IMR-90 (cell line): ENCODE results near the gene OSBPL8. TPM values are rescaled to one million over a fixed set of nuclear protein-coding genes. Genes with fewer than 3 reads are reported as not detected.

Source experiments
- ATAC-seq: fragments of 200-7000 bp; cut with Tn5 transposase; 2 replicates; pipeline ENCODE4 v1.9.1; 2020; ENCODE audit warnings: low read depth, mild to moderate bottlenecking, moderate library complexity
- BruUV-seq: library from RNA; stranded (reverse); fragments of 400-500 nt; replicated peaks from 2 replicates; lab custom pipeline; 2021; lab: Mats Ljungman, UMichigan
- CTCF ChIA-PET: fragments of 300-600 bp; formaldehyde crosslinking; extraction: SDS; loops from one replicate; lab custom pipeline; 2021; ENCODE audit warnings: antibody characterized with exemption; lab: Yijun Ruan, JAX
- POLR2A ChIA-PET: fragments of 300-600 bp; sonication (Branson Sonifier 250); formaldehyde crosslinking; loops from one replicate; lab custom pipeline; 2022; ENCODE audit warnings: antibody characterized with exemption; ENCODE audit not compliant: unreplicated experiment; lab: Charles Lee
- DNase-seq: peaks from one replicate; pipeline ENCODE4 v3.0.0; 2013
- H2AFZ ChIP-seq: replicated peaks from 2 replicates; pipeline ENCODE3; 2013; ENCODE audit warnings: low read length, mild to moderate bottlenecking; ENCODE audit not compliant: poor library complexity
- H2AK5ac ChIP-seq: 2 replicates; pipeline ENCODE4 v1.6.1; 2013; ENCODE audit warnings: low read depth, low read length, inconsistent platforms
- H2AK9ac ChIP-seq: replicated peaks from 2 replicates; pipeline ENCODE3; 2013; ENCODE audit warnings: mild to moderate bottlenecking, low read depth, low read length, moderate library complexity; ENCODE audit not compliant: poor library complexity
- H2BK120ac ChIP-seq: 2 replicates; pipeline ENCODE4 v1.6.1; 2013; ENCODE audit warnings: low read depth, low read length, inconsistent platforms
- H2BK15ac ChIP-seq: 3 replicates; pipeline ENCODE4 v1.6.1; 2013; ENCODE audit warnings: low read depth, low read length, inconsistent platforms
- H2BK20ac ChIP-seq: 2 replicates; pipeline ENCODE4 v1.6.1; 2013; ENCODE audit warnings: low read depth, mild to moderate bottlenecking, inconsistent platforms, low read length, moderate library complexity
- H2BK5ac ChIP-seq: 2 replicates; pipeline ENCODE4 v1.6.1; 2013; ENCODE audit warnings: mild to moderate bottlenecking, low read depth, low read length, inconsistent platforms; ENCODE audit not compliant: poor library complexity, severe bottlenecking
- H3K14ac ChIP-seq: replicated peaks from 2 replicates; pipeline ENCODE4 v1.6.1; 2013; ENCODE audit warnings: low read depth, low read length, inconsistent platforms
- H3K18ac ChIP-seq: 2 replicates; pipeline ENCODE4 v1.6.1; 2013; ENCODE audit warnings: low read depth, low read length, control low read depth
- H3K23ac ChIP-seq: 2 replicates; pipeline ENCODE4 v1.6.1; 2013; ENCODE audit warnings: low read depth, low read length, inconsistent platforms
- H3K27ac ChIP-seq: 2 replicates; pipeline ENCODE4 v1.5.1; 2013; ENCODE audit warnings: mild to moderate bottlenecking, control low read depth, low read length; ENCODE audit not compliant: insufficient read depth
- H3K27me3 ChIP-seq: 2 replicates; pipeline ENCODE4 v1.6.1; 2013; ENCODE audit warnings: low read length; ENCODE audit not compliant: control insufficient read depth, insufficient read depth
- H3K36me3 ChIP-seq: 2 replicates; pipeline ENCODE4 v1.6.1; 2013; ENCODE audit warnings: low read length, mixed read lengths; ENCODE audit not compliant: control insufficient read depth, insufficient read depth
- H3K4ac ChIP-seq: 2 replicates; pipeline ENCODE4 v1.6.1; 2013; ENCODE audit warnings: low read depth, low read length, inconsistent platforms
- H3K4me1 ChIP-seq: 2 replicates; pipeline ENCODE4 v1.6.1; 2013; ENCODE audit warnings: low read length, mixed read lengths; ENCODE audit not compliant: control insufficient read depth, insufficient read depth
- H3K4me2 ChIP-seq: 2 replicates; pipeline ENCODE4 v1.6.1; 2013; ENCODE audit warnings: low read depth, mild to moderate bottlenecking, control low read depth, low read length, moderate library complexity
- H3K4me3 ChIP-seq: 2 replicates; pipeline ENCODE4 v1.5.1; 2013; ENCODE audit warnings: low read depth, mild to moderate bottlenecking, control low read depth, low read length, moderate library complexity; ENCODE audit not compliant: insufficient read depth
- H3K56ac ChIP-seq: 2 replicates; pipeline ENCODE4 v1.6.1; 2013; ENCODE audit warnings: low read length, inconsistent platforms; ENCODE audit not compliant: insufficient read depth; ENCODE audit errors: extremely low read depth
- H3K79me1 ChIP-seq, 2 experiments: 2 replicates each; pipeline ENCODE4 v1.6.1; 2013; ENCODE audit warnings: low read length in 2 of 2, inconsistent platforms in 1 of 2, low read depth in 1 of 2
- H3K9ac ChIP-seq: 2 replicates; pipeline ENCODE4 v1.6.1; 2013; ENCODE audit warnings: low read depth, low read length, control low read depth
- H3K9me1 ChIP-seq: 2 replicates; pipeline ENCODE4 v1.6.1; 2013; ENCODE audit warnings: low read length, inconsistent platforms; ENCODE audit not compliant: insufficient read depth
- H3K9me3 ChIP-seq: 2 replicates; pipeline ENCODE4 v1.6.1; 2013; ENCODE audit warnings: low read length; ENCODE audit not compliant: control insufficient read depth, insufficient read depth
- H4K20me1 ChIP-seq: 2 replicates; pipeline ENCODE4 v1.6.1; 2013; ENCODE audit warnings: low read length, inconsistent platforms; ENCODE audit not compliant: insufficient read depth
- H4K5ac ChIP-seq: 2 replicates; pipeline ENCODE4 v1.6.1; 2013; ENCODE audit warnings: mild to moderate bottlenecking, low read depth, low read length, control low read depth
- H4K8ac ChIP-seq, 2 experiments: 2 replicates each; pipeline ENCODE4 v1.6.1; 2013; ENCODE audit warnings: low read depth in 2 of 2, low read length in 2 of 2, control low read depth in 1 of 2, inconsistent platforms in 1 of 2
- H4K91ac ChIP-seq: 2 replicates; pipeline ENCODE4 v1.6.1; 2013; ENCODE audit warnings: low read depth, low read length, inconsistent platforms; ENCODE audit not compliant: insufficient read depth
- CTCF ChIP-seq: conservative IDR thresholded peaks from 2 replicates; pipeline ENCODE4 v1.5.1; 2012; ENCODE audit warnings: mild to moderate bottlenecking, low read depth, low read length, improper control_type of control experiment
- POLR2A ChIP-seq: IDR thresholded peaks from 2 replicates; pipeline ENCODE4 v1.6.1; 2012; ENCODE audit warnings: mild to moderate bottlenecking, low read depth, low read length
- RAD21 ChIP-seq: IDR thresholded peaks from 2 replicates; pipeline ENCODE4 v1.6.1; 2012; ENCODE audit warnings: low read length, improper control_type of control experiment
- SMC3 ChIP-seq: fragments of 150-350 bp; IDR thresholded peaks from 2 replicates; pipeline ENCODE4 v1.6.1; 2016; ENCODE audit warnings: low read depth, mild to moderate bottlenecking, antibody characterized with exemption, low read length, moderate library complexity
- WGBS, 2 experiments: methylation state at CpG; one replicate each; pipeline versions ENCODE4 v1.1.5 to v1.1.7; 2013; ENCODE audit warnings: missing lambda C conversion rate in 2 of 2; ENCODE audit not compliant: insufficient read length in 1 of 2; ENCODE audit errors: extremely low coverage in 2 of 2; 5-methylcytosine and 5-hydroxymethylcytosine counted together
- dilution Hi-C: fragments of 300-500 bp; cut with HindIII; formaldehyde crosslinking; loops from one replicate; pipeline ENCODE4 v1.14.3; 2018; ENCODE audit warnings: low sequenced_read_pairs; ENCODE audit not compliant: unreplicated experiment
- in situ Hi-C: fragments of 300-500 bp; cut with MboI; formaldehyde crosslinking; loops from 3 replicates; pipeline ENCODE4 v1.14.3; 2019; ENCODE audit warnings: low sequenced_read_pairs, inconsistent platforms, mixed read lengths
- intact Hi-C: fragments of 100-400 bp; cut with micrococcal nuclease; formaldehyde crosslinking; loops from 2 replicates; pipeline ENCODE4 v1.10.0; 2022
- polyA plus RNA-seq, 3 experiments: library from polyadenylated mRNA; depleted of rRNA; stranded (reverse); fragments of >200 nt; gene quantifications; 2 replicates each; pipeline ENCODE4 v1.2.3, GENCODE V29; 2012; ENCODE audit warnings: low replicate concordance in 1 of 3
- total RNA-seq: library from RNA; depleted of rRNA; stranded (reverse); fragments of >200 nt; gene quantifications from 2 replicates; pipeline ENCODE4 v1.2.3, GENCODE V29; 2012

Gene OSBPL8
- total and polyA plus RNA-seq, 2 of the 4 experiments (the other 2 are of a cell fraction): 17.8 to 24.2 TPM

GRCh38 chr12:76583301-76583700 lies 23.7 kb upstream of the OSBPL8 start:
- H3K9me1 ChIP-seq: no peaks in the 10 kb centered on the region
- no peak overlapping the region for H3K18ac ChIP-seq
- H2AFZ ChIP-seq: no peak overlapping the region
- H4K91ac ChIP-seq: no peak overlapping the region
- no peak overlapping the region for H2BK120ac ChIP-seq
- ChIA-PET CTCF (no interaction called here), POLR2A (no interaction called here)
- H3K4me2 ChIP-seq: no peak overlapping the region
- H3K9me3 ChIP-seq: no peaks in the 10 kb centered on the region
- 0 out of 2 replicates have a peak overlapping the region, but pooled peaks have one; percentile 9 for H2BK20ac ChIP-seq
- H3K4me3 ChIP-seq: no peak overlapping the region
- H3K14ac ChIP-seq: no peak overlapping the region
- no peaks in the 10 kb centered on the region for H3K27me3 ChIP-seq
- in situ Hi-C loops: no loop called here
- peak overlapping the region; percentile 90 for H2BK5ac ChIP-seq
- dilution Hi-C loops: no loop called here
- H4K20me1 ChIP-seq: no peaks in the 10 kb centered on the region
- H3K9ac ChIP-seq: no peak overlapping the region
- ATAC-seq: no peak
- TF ChIP-seq RAD21: no peak
- TF ChIP-seq CTCF: no peak
- TF ChIP-seq POLR2A: no peak
- TF ChIP-seq SMC3: no peak
- peaks cover 1% of the 10 kb centered on the region; the same call in 1 of the 2 replicates for H3K4me1 ChIP-seq
- H2AK9ac ChIP-seq: no peak overlapping the region
- H3K4ac ChIP-seq: no peak overlapping the region
- no peak for DNase-seq
- no peak overlapping the region for H3K23ac ChIP-seq
- peak overlapping the region in 1 of 2 experiments; percentile 23; a peak in 1 of 4 replicates for H4K8ac ChIP-seq
- no peak overlapping the region for H4K5ac ChIP-seq
- no peak overlapping the region for H3K56ac ChIP-seq
- no TSS peak for BruUV-seq
- WGBS, 2 experiments: no CpG with 5 or more reads among the region's 3 CpGs
- intact Hi-C loops: no loop called here
- no peaks in the 10 kb centered on the region for H3K79me1 ChIP-seq
- no peak overlapping the region for H3K27ac ChIP-seq
- H2BK15ac ChIP-seq: no peak overlapping the region
- H3K36me3 ChIP-seq: no peaks in the 10 kb centered on the region
- H2AK5ac ChIP-seq: no peak overlapping the region
